ENCODE data around the gene ZNF488.

Gene ZNF488

GRCh38 chr10:47370015-47370767 is 13.9 kb downstream of the ZNF488 start:
- no peaks in the 10 kb centered on the region for H3K4me1 Mint-ChIP-seq (ENCODE audit: low read depth)
- H3K4me3 Mint-ChIP-seq: no peak overlapping the region
- intact Hi-C loops (cut with micrococcal nuclease): no loop called here
- no peak overlapping the region for H3K27ac Mint-ChIP-seq
- H3K36me3 Mint-ChIP-seq (ENCODE audit: low read depth): no peaks in the 10 kb centered on the region
- no peaks in the 10 kb centered on the region for H3K9me3 Mint-ChIP-seq
- no peaks in the 10 kb centered on the region for H3K27me3 Mint-ChIP-seq

- Mint-ChIP-seq H3K4me1 (ENCODE audit: low read depth) (no peaks in the 10 kb centered on the region), H3K9me3 (no peaks in the 10 kb centered on the region), H3K4me3 (no peak overlapping the region), H3K27ac (peak overlapping the region; percentile 19), H3K36me3 (ENCODE audit: low read depth) (no peaks in the 10 kb centered on the region), H3K27me3 (no peaks in the 10 kb centered on the region)
- intact Hi-C loops (cut with micrococcal nuclease): no loop called here
Measured at GRCh38 chr10:47369251-47369894, 14.7 kb downstream of the ZNF488 start.

- no peaks in the 10 kb centered on the region for H3K27me3 Mint-ChIP-seq
- H3K36me3 Mint-ChIP-seq (ENCODE audit: low read depth): no peaks in the 10 kb centered on the region
- H3K4me3 Mint-ChIP-seq: no peak overlapping the region
- intact Hi-C loops (cut with micrococcal nuclease): no loop called here
- no peaks in the 10 kb centered on the region for H3K4me1 Mint-ChIP-seq (ENCODE audit: low read depth)
- H3K9me3 Mint-ChIP-seq: no peaks in the 10 kb centered on the region
- no peak overlapping the region for H3K27ac Mint-ChIP-seq
Measured at GRCh38 chr10:47368431-47369180, 15.5 kb downstream of the ZNF488 start.

GRCh38 chr10:47367646-47368045 is 16.4 kb downstream of the ZNF488 start:
- H3K27ac Mint-ChIP-seq: no peak overlapping the region
- intact Hi-C loops (cut with micrococcal nuclease): no loop called here

GRCh38 chr10:47366731-47367460 is 17.2 kb downstream of the ZNF488 start:
- no peaks in the 10 kb centered on the region for H3K27me3 Mint-ChIP-seq
- H3K9me3 Mint-ChIP-seq: no peaks in the 10 kb centered on the region
- H3K4me3 Mint-ChIP-seq: no peak overlapping the region
- no peaks in the 10 kb centered on the region for H3K4me1 Mint-ChIP-seq (ENCODE audit: low read depth)
- intact Hi-C loops (cut with micrococcal nuclease): no loop called here
- H3K27ac Mint-ChIP-seq: no peak overlapping the region
- no peaks in the 10 kb centered on the region for H3K36me3 Mint-ChIP-seq (ENCODE audit: low read depth)

More at GRCh38 chr10:47367646-47368045, 16.4 kb downstream of the ZNF488 start:
- H3K9me3 Mint-ChIP-seq: no peaks in the 10 kb centered on the region
- H3K36me3 Mint-ChIP-seq (ENCODE audit: low read depth): no peaks in the 10 kb centered on the region
- no peaks in the 10 kb centered on the region for H3K27me3 Mint-ChIP-seq
- no peak overlapping the region for H3K4me3 Mint-ChIP-seq
- H3K4me1 Mint-ChIP-seq (ENCODE audit: low read depth): no peaks in the 10 kb centered on the region

GRCh38 chr10:47366181-47366631 is 17.9 kb downstream of the ZNF488 start:
- no peak overlapping the region for H3K27ac Mint-ChIP-seq
- no peaks in the 10 kb centered on the region for H3K27me3 Mint-ChIP-seq
- H3K9me3 Mint-ChIP-seq: no peaks in the 10 kb centered on the region
- no peaks in the 10 kb centered on the region for H3K4me1 Mint-ChIP-seq (ENCODE audit: low read depth)
- intact Hi-C loops (cut with micrococcal nuclease): no loop called here
- no peak overlapping the region for H3K4me3 Mint-ChIP-seq
- no peaks in the 10 kb centered on the region for H3K36me3 Mint-ChIP-seq (ENCODE audit: low read depth)

- intact Hi-C loops (cut with micrococcal nuclease): no loop called here
- H3K9me3 Mint-ChIP-seq: no peaks in the 10 kb centered on the region
- H3K4me1 Mint-ChIP-seq (ENCODE audit: low read depth): no peaks in the 10 kb centered on the region
Measured at GRCh38 chr10:47365431-47366180, 18.5 kb downstream of the ZNF488 start.

GRCh38 chr10:47364911-47365310 is 19.2 kb downstream of the ZNF488 start:
- intact Hi-C loops (cut with micrococcal nuclease): no loop called here

More at GRCh38 chr10:47365431-47366180, 18.5 kb downstream of the ZNF488 start:
- no peaks in the 10 kb centered on the region for H3K36me3 Mint-ChIP-seq (ENCODE audit: low read depth)
- H3K4me3 Mint-ChIP-seq: no peak overlapping the region
- no peak overlapping the region for H3K27ac Mint-ChIP-seq
- no peaks in the 10 kb centered on the region for H3K27me3 Mint-ChIP-seq

GRCh38 chr10:47364366-47364765 is 19.7 kb downstream of the ZNF488 start:
- Mint-ChIP-seq H3K36me3 (ENCODE audit: low read depth) (no peaks in the 10 kb centered on the region), H3K9me3 (no peaks in the 10 kb centered on the region), H3K27ac (no peak overlapping the region), H3K4me3 (no peak overlapping the region), H3K4me1 (ENCODE audit: low read depth) (no peaks in the 10 kb centered on the region), H3K27me3 (no peaks in the 10 kb centered on the region)
- intact Hi-C loops (cut with micrococcal nuclease): no loop called here

More at GRCh38 chr10:47364911-47365310, 19.2 kb downstream of the ZNF488 start:
- Mint-ChIP-seq H3K4me3 (no peak overlapping the region), H3K4me1 (ENCODE audit: low read depth) (no peaks in the 10 kb centered on the region), H3K27ac (no peak overlapping the region), H3K27me3 (no peaks in the 10 kb centered on the region), H3K9me3 (no peaks in the 10 kb centered on the region), H3K36me3 (ENCODE audit: low read depth) (no peaks in the 10 kb centered on the region)

GRCh38 chr10:47363781-47364180 is 20.3 kb downstream of the ZNF488 start:
- no peaks in the 10 kb centered on the region for H3K27me3 Mint-ChIP-seq
- H3K27ac Mint-ChIP-seq: no peak overlapping the region
- H3K4me1 Mint-ChIP-seq (ENCODE audit: low read depth): no peaks in the 10 kb centered on the region
- no peaks in the 10 kb centered on the region for H3K36me3 Mint-ChIP-seq (ENCODE audit: low read depth)
- H3K9me3 Mint-ChIP-seq: no peaks in the 10 kb centered on the region
- no peak overlapping the region for H3K4me3 Mint-ChIP-seq
- intact Hi-C loops (cut with micrococcal nuclease): no loop called here

GRCh38 chr10:47362199-47362598 is 21.9 kb downstream of the ZNF488 start:
- H3K9me3 Mint-ChIP-seq: no peaks in the 10 kb centered on the region
- no peaks in the 10 kb centered on the region for H3K4me1 Mint-ChIP-seq (ENCODE audit: low read depth)
- H3K36me3 Mint-ChIP-seq (ENCODE audit: low read depth): no peaks in the 10 kb centered on the region
- H3K27me3 Mint-ChIP-seq: no peaks in the 10 kb centered on the region
- intact Hi-C loops (cut with micrococcal nuclease): no loop called here
- no peak overlapping the region for H3K27ac Mint-ChIP-seq
- H3K4me3 Mint-ChIP-seq: no peak overlapping the region

GRCh38 chr10:47361293-47361692 is 22.8 kb downstream of the ZNF488 start:
- no peaks in the 10 kb centered on the region for H3K36me3 Mint-ChIP-seq (ENCODE audit: low read depth)
- no peaks in the 10 kb centered on the region for H3K27me3 Mint-ChIP-seq
- no peaks in the 10 kb centered on the region for H3K9me3 Mint-ChIP-seq
- H3K27ac Mint-ChIP-seq: no peak overlapping the region
- intact Hi-C loops (cut with micrococcal nuclease): no loop called here
- H3K4me3 Mint-ChIP-seq: no peak overlapping the region
- H3K4me1 Mint-ChIP-seq (ENCODE audit: low read depth): no peaks in the 10 kb centered on the region

GRCh38 chr10:47360419-47361040 is 23.6 kb downstream of the ZNF488 start:
- no peaks in the 10 kb centered on the region for H3K27me3 Mint-ChIP-seq
- no peak overlapping the region for H3K4me3 Mint-ChIP-seq
- H3K4me1 Mint-ChIP-seq (ENCODE audit: low read depth): no peaks in the 10 kb centered on the region
- H3K27ac Mint-ChIP-seq: no peak overlapping the region
- intact Hi-C loops (cut with micrococcal nuclease): no loop called here
- H3K36me3 Mint-ChIP-seq (ENCODE audit: low read depth): no peaks in the 10 kb centered on the region
- no peaks in the 10 kb centered on the region for H3K9me3 Mint-ChIP-seq

Measured in dendritic cell treated with granulocyte-macrophage colony-stimulating factor and Interleukin-4, amounts not matched to agents 40 ng/mL and 50 ng/mL, for 4 days (primary cell).